ENCODE data around the gene UCP1.
"Not testable (repeated sequence)": the region's sequence is repeated elsewhere in the genome, so short reads cannot be mapped to it uniquely, and the experiment has no call there.

UCP1 gene

GRCh38 chr4:140533951-140534480, 34.7 kb downstream of the UCP1 start:
- no peak for DNase-seq (ENCODE audit: low read depth)

- DNase-seq (ENCODE audit: low read depth) = no peak
Observed at GRCh38 chr4:140529434-140529833, 39.3 kb downstream of the UCP1 start.

- DNase-seq (ENCODE audit: low read depth) = peak; percentile 93
Observed at GRCh38 chr4:140523857-140524742, 44.7 kb downstream of the UCP1 start, which contains the start of gene ELMOD2. ELMOD2 (plus strand) TSS chr4:140524168; CDS start chr4:140525429, 1,261 bp downstream.

GRCh38 chr4:140523370-140523856, 45.3 kb downstream of the UCP1 start:
- DNase-seq (ENCODE audit: low read depth) = no peak

- no peak for DNase-seq (ENCODE audit: low read depth)
Observed at GRCh38 chr4:140515423-140515822, 53.3 kb downstream of the UCP1 start.

- not testable (repeated sequence) for DNase-seq (ENCODE audit: low read depth)
Observed at GRCh38 chr4:140513765-140514164, 55.0 kb downstream of the UCP1 start.
